ENCODE measurements around the gene F8. TPM values are rescaled to one million over a fixed set of nuclear protein-coding genes. Genes with fewer than 3 reads are reported as not detected.

F8 gene
- total and polyA plus RNA-seq, 8 donors: 0.29 to 7.1 (median 3.7) TPM

GRCh38 chrX:154840856-154841255 is 181.7 kb downstream of the F8 start:
- Histone ChIP-seq H3K27me3 (no peaks in the 10 kb centered on the region), H3K4me1 (no peaks in the 10 kb centered on the region), H3K36me3 (no peaks in the 10 kb centered on the region), H3K4me3 (no peak overlapping the region), H3K27ac (no peak overlapping the region), H3K9me3 (no peaks in the 10 kb centered on the region)
- peak in 2 of 7 experiments; percentile 39 to 40 for TF ChIP-seq CTCF (IDR thresholded peaks at IDR 0.05)
- TF ChIP-seq POLR2AphosphoS5 (IDR thresholded peaks at IDR 0.05): no peak
- DNase-seq: peak in 1 of 2 donors; percentile 55
- 91 to 94% (median 94%) methylated on average over 2 of the region's 2 CpGs for WGBS, 5 donors
- intact Hi-C loops (cut with DNase I; ENCODE audit: low total_unique reads): no loop called here

GRCh38 chrX:154836163-154836562 is 186.4 kb downstream of the F8 start:
- intact Hi-C loops (cut with DNase I; ENCODE audit: low total_unique reads): no loop called here
- H3K27me3 ChIP-seq: no peaks in the 10 kb centered on the region
- no peak for DNase-seq
- H3K36me3 ChIP-seq: no peaks in the 10 kb centered on the region
- 61 to 81% (median 75%) methylated on average over 1 of the region's 1 CpG for WGBS, 5 donors
- TF ChIP-seq CTCF (IDR thresholded peaks at IDR 0.05): no peak
- TF ChIP-seq EP300 (IDR thresholded peaks at IDR 0.05): no peak
- TF ChIP-seq POLR2A (IDR thresholded peaks at IDR 0.05): no peak
- no peak overlapping the region for H3K4me3 ChIP-seq
- no peaks in the 10 kb centered on the region for H3K4me1 ChIP-seq
- no peak overlapping the region for H3K27ac ChIP-seq
- H3K9me3 ChIP-seq: no peaks in the 10 kb centered on the region

GRCh38 chrX:154834562-154834961 is 188.0 kb downstream of the F8 start, which contains the start of gene SMIM9:
Gene SMIM9 (minus strand): TSS chrX:154834662. CDS start chrX:154830856, 3,806 bp downstream.
- Histone ChIP-seq H3K27me3 (no peaks in the 10 kb centered on the region), H3K27ac (no peak within 1 kb of the TSS), H3K9me3 (no peaks in the 10 kb centered on the region), H3K4me3 (no peak within 1 kb of the TSS), H3K4me1 (no peaks in the 10 kb centered on the region), H3K36me3 (no peaks in the 10 kb centered on the region)
- TF ChIP-seq POLR2A (IDR thresholded peaks at IDR 0.05): no peak
- TF ChIP-seq CTCF (IDR thresholded peaks at IDR 0.05): no peak
- no peak for TF ChIP-seq EP300 (IDR thresholded peaks at IDR 0.05)
- TF ChIP-seq POLR2AphosphoS5 (IDR thresholded peaks at IDR 0.05): no peak
- no peak for DNase-seq
- intact Hi-C loops (cut with DNase I; ENCODE audit: low total_unique reads): no loop called here
- WGBS, 5 donors: 78 to 92% (median 86%) methylated on average over 3 of the region's 3 CpGs

- no peak for TF ChIP-seq CTCF (IDR thresholded peaks at IDR 0.05)
- TF ChIP-seq POLR2A (IDR thresholded peaks at IDR 0.05): no peak
- TF ChIP-seq POLR2AphosphoS5 (IDR thresholded peaks at IDR 0.05): no peak
- TF ChIP-seq EP300 (IDR thresholded peaks at IDR 0.05): no peak
- no peak overlapping the region for H3K27ac ChIP-seq
- no peaks in the 10 kb centered on the region for H3K9me3 ChIP-seq
- H3K4me1 ChIP-seq: no peaks in the 10 kb centered on the region
- no peak overlapping the region for H3K4me3 ChIP-seq
- H3K36me3 ChIP-seq: no peaks in the 10 kb centered on the region
- H3K27me3 ChIP-seq: no peaks in the 10 kb centered on the region
- 62 to 87% (median 85%) methylated on average over 3 of the region's 3 CpGs for WGBS, 5 donors
- intact Hi-C loops (cut with DNase I; ENCODE audit: low total_unique reads): no loop called here
- no peak for DNase-seq
Observed at GRCh38 chrX:154833746-154834274, 188.7 kb downstream of the F8 start.
